Trophoblast cell (in vitro differentiated cells and primary cell): Measurements from ENCODE around the gene PACSIN2.
"Not testable (repeated sequence)": the region's sequence is repeated elsewhere in the genome, so short reads cannot be mapped to it uniquely, and the experiment has no call there.

Source experiments
- DNase-seq, 2 donors: peaks; one replicate each; pipeline ENCODE4 v3.0.0-alpha.2; 2016
- H2AFZ ChIP-seq: 2 replicates; pipeline ENCODE4 v1.6.1; 2013; ENCODE audit warnings: low read length, moderate library complexity, mild to moderate bottlenecking; ENCODE audit not compliant: insufficient read depth, poor library complexity
- H2AK5ac ChIP-seq: 2 replicates; pipeline ENCODE4 v1.6.1; 2013; ENCODE audit warnings: mild to moderate bottlenecking, low read length
- H2BK120ac ChIP-seq: 2 replicates; pipeline ENCODE4 v1.6.1; 2013; ENCODE audit warnings: low read length, mild to moderate bottlenecking, moderate library complexity; ENCODE audit not compliant: insufficient read depth, poor library complexity
- H2BK12ac ChIP-seq: 2 replicates; pipeline ENCODE4 v1.6.1; 2013; ENCODE audit warnings: mild to moderate bottlenecking, low read length, moderate library complexity
- H2BK5ac ChIP-seq: 2 replicates; pipeline ENCODE4 v1.6.1; 2013; ENCODE audit warnings: low read length, low read depth, moderate library complexity, mild to moderate bottlenecking; ENCODE audit not compliant: poor library complexity
- H3K14ac ChIP-seq: 2 replicates; pipeline ENCODE4 v1.6.1; 2013; ENCODE audit warnings: mild to moderate bottlenecking, low read length
- H3K18ac ChIP-seq: 2 replicates; pipeline ENCODE4 v1.6.1; 2013; ENCODE audit warnings: mild to moderate bottlenecking, low read length
- H3K23ac ChIP-seq: 2 replicates; pipeline ENCODE4 v1.6.1; 2013; ENCODE audit warnings: low read length
- H3K27ac ChIP-seq: 2 replicates; pipeline ENCODE4 v1.5.1; 2013; ENCODE audit warnings: low read depth, mild to moderate bottlenecking, inconsistent platforms, low read length, moderate library complexity
- H3K27me3 ChIP-seq: 2 replicates; pipeline ENCODE4 v1.6.1; 2013; ENCODE audit warnings: inconsistent platforms, mild to moderate bottlenecking, low read length, moderate library complexity; ENCODE audit not compliant: insufficient read depth
- H3K36me3 ChIP-seq, 2 experiments: 1 replicate in 1 of 2; 2 replicates in 1 of 2; pipeline ENCODE4 v1.6.1; 2013; ENCODE audit warnings: low read length in 2 of 2, mild to moderate bottlenecking in 2 of 2, moderate library complexity in 1 of 2; ENCODE audit not compliant: insufficient read depth in 2 of 2, control insufficient read depth in 1 of 2
- H3K4ac ChIP-seq: 2 replicates; pipeline ENCODE4 v1.6.1; 2013; ENCODE audit warnings: low read depth, mild to moderate bottlenecking, low read length, moderate library complexity
- H3K4me1 ChIP-seq, 2 experiments: 1 replicate in 1 of 2; 2 replicates in 1 of 2; pipeline ENCODE4 v1.6.1; 2013; ENCODE audit warnings: low read length in 2 of 2, mild to moderate bottlenecking in 2 of 2, moderate library complexity in 1 of 2; ENCODE audit not compliant: insufficient read depth in 2 of 2, control insufficient read depth in 1 of 2
- H3K4me2 ChIP-seq: 2 replicates; pipeline ENCODE4 v1.6.1; 2013; ENCODE audit warnings: inconsistent platforms, mild to moderate bottlenecking, low read length, moderate library complexity
- H3K4me3 ChIP-seq: 2 replicates; pipeline ENCODE4 v1.5.1; 2013; ENCODE audit warnings: mild to moderate bottlenecking, low read depth, low read length, inconsistent platforms
- H3K79me1 ChIP-seq: one replicate; pipeline ENCODE4 v1.6.1; 2013; ENCODE audit warnings: low read length
- H3K79me2 ChIP-seq: 2 replicates; pipeline ENCODE4 v1.6.1; 2013; ENCODE audit warnings: low read length, mild to moderate bottlenecking; ENCODE audit not compliant: control insufficient read depth, insufficient read depth, poor library complexity
- H3K9ac ChIP-seq: 2 replicates; pipeline ENCODE4 v1.6.1; 2013; ENCODE audit warnings: mild to moderate bottlenecking, low read length
- H3K9me3 ChIP-seq: 2 replicates; pipeline ENCODE4 v1.6.1; 2013; ENCODE audit warnings: low read depth, mild to moderate bottlenecking, control low read depth, inconsistent platforms, low read length; ENCODE audit not compliant: insufficient read depth
- H4K12ac ChIP-seq: 2 replicates; pipeline ENCODE4 v1.6.1; 2013; ENCODE audit warnings: low read depth, mild to moderate bottlenecking, low read length, moderate library complexity
- H4K8ac ChIP-seq: 2 replicates; pipeline ENCODE4 v1.6.1; 2013; ENCODE audit warnings: low read depth, mild to moderate bottlenecking, low read length, moderate library complexity
- H4K91ac ChIP-seq: one replicate; pipeline ENCODE4 v1.6.1; 2013; ENCODE audit warnings: low read depth, mild to moderate bottlenecking, low read length, moderate library complexity
- WGBS: extraction: QIAGEN DNeasy Blood & Tissue Kit; methylation state at CpG from one replicate; pipeline ENCODE4 v1.1.7; 2013; ENCODE audit warnings: missing lambda C conversion rate; ENCODE audit not compliant: insufficient read length, insufficient coverage; ENCODE audit errors: extremely low coverage; 5-methylcytosine and 5-hydroxymethylcytosine counted together

The PACSIN2 gene

GRCh38 chr22:42937164-42937843, 77.6 kb downstream of the PACSIN2 start:
- no peak overlapping the region for H3K9ac ChIP-seq
- H3K9me3 ChIP-seq, result no peaks in the 10 kb centered on the region
- no peak overlapping the region for H3K23ac ChIP-seq
- H3K4me3 ChIP-seq, result no peak overlapping the region
- H3K4ac ChIP-seq, result peak overlapping the region; percentile 9
- H3K79me2 ChIP-seq, result peaks cover 7% of the 10 kb centered on the region
- no peak overlapping the region for H3K27ac ChIP-seq
- H4K12ac ChIP-seq, result no peak overlapping the region
- peaks cover 20 to 35% of the 10 kb centered on the region in 2 experiments for H3K4me1 ChIP-seq
- no peak overlapping the region for H3K14ac ChIP-seq
- no peak overlapping the region for H4K8ac ChIP-seq
- no peak overlapping the region for H2BK5ac ChIP-seq
- no peak overlapping the region for H2BK12ac ChIP-seq
- no peak overlapping the region for H4K91ac ChIP-seq
- no peaks in the 10 kb centered on the region for H3K27me3 ChIP-seq
- H2AK5ac ChIP-seq, result no peak overlapping the region
- H3K18ac ChIP-seq, result peak overlapping the region; percentile 68
- peaks cover 5% of the 10 kb centered on the region for H3K79me1 ChIP-seq
- no peak overlapping the region for H2AFZ ChIP-seq
- no peak overlapping the region for H3K4me2 ChIP-seq
- DNase-seq, result peak; percentile 46 to 51
- H2BK120ac ChIP-seq, result no peak overlapping the region
- no CpG with 5 or more reads among the region's 12 CpGs for WGBS
- H3K36me3 ChIP-seq, result peaks cover 0 to 1% of the 10 kb centered on the region in 2 experiments

DNA sequence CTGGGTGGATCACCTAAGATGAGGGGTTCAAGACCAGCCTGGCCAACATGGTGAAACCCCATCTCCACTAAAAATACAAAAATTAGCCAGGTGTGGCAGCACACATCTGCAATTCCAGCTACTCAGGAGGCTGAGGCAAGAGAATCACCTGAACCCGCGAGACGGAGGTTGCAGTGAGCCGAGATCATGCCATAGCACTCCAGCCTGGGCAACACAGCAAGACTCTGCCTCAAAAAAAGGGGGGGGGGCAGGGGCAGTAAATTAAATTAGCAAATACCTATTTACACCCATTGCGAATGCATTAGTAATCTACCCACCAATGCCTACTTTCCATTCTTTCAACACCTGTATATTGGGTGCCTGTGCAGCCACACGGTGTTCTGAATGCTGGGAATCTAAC, 78.3 kb downstream of the PACSIN2 start:
- H2AFZ ChIP-seq, H2BK12ac ChIP-seq, H3K4me3 ChIP-seq, H3K36me3 ChIP-seq, H3K18ac ChIP-seq, H3K4ac ChIP-seq, H3K27ac ChIP-seq, H3K23ac ChIP-seq, H3K79me1 ChIP-seq, H3K27me3 ChIP-seq, H4K12ac ChIP-seq, H2BK120ac ChIP-seq, H2BK5ac ChIP-seq, H3K79me2 ChIP-seq, H3K9me3 ChIP-seq, H3K14ac ChIP-seq, DNase-seq, H2AK5ac ChIP-seq, H4K8ac ChIP-seq, H3K4me2 ChIP-seq, H4K91ac ChIP-seq, H3K9ac ChIP-seq: not testable (repeated sequence)
- no CpG with 5 or more reads among the region's 6 CpGs for WGBS
- H3K4me1 ChIP-seq, result peaks cover 20 to 35% of the 10 kb centered on the region in 2 experiments

DNA sequence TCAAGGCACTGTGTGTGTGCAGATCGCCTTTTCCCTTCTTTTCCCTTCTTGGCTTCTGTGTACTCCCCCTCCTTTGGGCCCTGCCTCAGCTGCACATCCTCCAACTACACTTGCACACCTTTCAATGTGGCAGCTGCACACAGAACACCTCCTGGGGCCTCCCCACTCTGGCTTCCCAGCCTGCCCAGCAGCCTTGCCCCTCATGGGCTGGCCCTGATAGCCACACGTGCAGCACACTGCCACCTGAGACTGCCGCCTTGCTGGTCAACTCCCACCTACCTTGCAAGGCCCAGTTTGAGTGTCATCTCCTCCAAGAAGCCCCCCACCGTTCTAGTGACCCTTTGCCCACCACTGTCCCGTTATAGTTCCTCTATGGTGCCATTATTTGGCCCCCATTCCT, 80.6 kb downstream of the PACSIN2 start:
- Histone ChIP-seq H4K91ac (no peak overlapping the region), H2BK5ac (no peak overlapping the region), H2BK12ac (peak overlapping the region; percentile 4), H3K27ac (peak overlapping the region; percentile 3), H2AK5ac (no peak overlapping the region), H2AFZ (peak overlapping the region; percentile 2), H4K8ac (no peak overlapping the region), H3K18ac (no peak overlapping the region), H3K14ac (no peak overlapping the region), H3K4me2 (no peak overlapping the region), H3K23ac (no peak overlapping the region), H2BK120ac (no peak overlapping the region), H3K4ac (no peak overlapping the region), H3K9me3 (no peaks in the 10 kb centered on the region), H3K79me1 (peaks cover 5% of the 10 kb centered on the region), H3K9ac (no peak overlapping the region), H3K27me3 (no peaks in the 10 kb centered on the region), H3K4me1 (peaks cover 23 to 34% of the 10 kb centered on the region in 2 experiments), H3K4me3 (no peak overlapping the region), H4K12ac (no peak overlapping the region), H3K79me2 (peaks cover 7% of the 10 kb centered on the region), H3K36me3 (peaks cover 0 to 1% of the 10 kb centered on the region in 2 experiments)
- WGBS, result no CpG with 5 or more reads among the region's 5 CpGs
- no peak for DNase-seq

DNA sequence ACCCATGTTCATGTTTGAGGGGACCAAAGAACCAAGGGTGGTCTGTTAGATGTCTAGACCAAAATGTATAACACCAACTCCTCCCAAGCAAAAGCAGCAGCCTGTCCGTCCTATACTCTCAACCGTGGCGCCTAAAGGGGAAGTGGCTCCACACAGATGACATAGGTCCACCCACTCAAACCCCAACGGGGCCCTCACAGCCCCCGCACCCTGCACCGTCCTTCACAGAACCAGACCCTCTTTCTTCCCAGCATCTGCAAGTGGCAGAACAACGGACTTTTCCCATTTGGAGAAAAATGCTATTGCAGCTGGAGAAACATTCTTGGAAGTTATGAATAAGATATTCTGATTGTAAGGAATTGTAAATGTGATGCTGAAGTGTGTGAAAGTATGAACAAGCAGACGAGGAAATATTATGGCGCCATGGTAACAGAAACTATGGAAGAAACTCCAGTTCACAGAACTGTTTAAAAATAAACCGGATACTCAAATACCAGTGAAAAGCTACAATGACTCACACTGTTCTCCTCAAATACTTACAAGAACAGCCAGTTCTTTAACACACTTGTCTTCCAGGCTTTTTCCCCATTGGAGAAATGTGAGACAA, 81.4 kb downstream of the PACSIN2 start:
- peaks cover 23 to 30% of the 10 kb centered on the region in 2 experiments for H3K4me1 ChIP-seq
- H2AK5ac ChIP-seq, result no peak overlapping the region
- H3K36me3 ChIP-seq, result peaks cover 0 to 1% of the 10 kb centered on the region in 2 experiments
- DNase-seq, result peak; percentile 69 to 98
- peak overlapping the region; percentile 16 for H3K18ac ChIP-seq
- H2BK12ac ChIP-seq, result peak overlapping the region; percentile 27
- peaks cover 7% of the 10 kb centered on the region for H3K79me2 ChIP-seq
- H3K9ac ChIP-seq, result no peak overlapping the region
- peaks cover 5% of the 10 kb centered on the region for H3K79me1 ChIP-seq
- H3K4me3 ChIP-seq, result no peak overlapping the region
- peak overlapping the region; percentile 65 for H3K4ac ChIP-seq
- peak overlapping the region; percentile 25 for H4K8ac ChIP-seq
- H2BK120ac ChIP-seq, result no peak overlapping the region
- H4K91ac ChIP-seq, result peak overlapping the region; percentile 70
- H4K12ac ChIP-seq, result no peak overlapping the region
- no peak overlapping the region for H3K14ac ChIP-seq
- H3K27ac ChIP-seq, result peak overlapping the region; percentile 21
- no peak overlapping the region for H2BK5ac ChIP-seq
- no peak overlapping the region for H3K23ac ChIP-seq
- no peaks in the 10 kb centered on the region for H3K9me3 ChIP-seq
- H3K4me2 ChIP-seq, result no peak overlapping the region
- H2AFZ ChIP-seq, result no peak overlapping the region
- no CpG with 5 or more reads among the region's 10 CpGs for WGBS
- H3K27me3 ChIP-seq, result no peaks in the 10 kb centered on the region
